Upper lobe of left lung (tissue), 6 donors: Measurements from ENCODE around the gene OR2T29. TPM values are rescaled to one million over a fixed set of nuclear protein-coding genes. Genes with fewer than 3 reads are reported as not detected.
"Not testable (repeated sequence)": the region's sequence is repeated elsewhere in the genome, so short reads cannot be mapped to it uniquely, and the experiment has no call there.

Experiments used
- ATAC-seq, 2 donors: fragments of 200-7000 bp; cut with Tn5 transposase; one replicate each; pipeline ENCODE4 v1.9.1; 2022; ENCODE audit warnings: mild to moderate bottlenecking in 2 of 2, moderate library complexity in 2 of 2; ENCODE audit not compliant: low FRiP score in 2 of 2
- DNase-seq, 2 donors: peaks; one replicate each; pipeline ENCODE4 v3.0.0-alpha.2; 2019 to 2020
- H3K27ac ChIP-seq, 4 donors: fragments of 200-600 bp; sonication (generic); one replicate each; pipeline ENCODE4 v1.5.1; 2016 to 2019
- H3K27me3 ChIP-seq, 4 donors: fragments of 200-600 bp; sonication (generic); one replicate each; pipeline ENCODE4 v1.5.1; 2017 to 2019
- H3K36me3 ChIP-seq, 4 donors: fragments of 200-600 bp; sonication (generic); one replicate each; pipeline ENCODE4 v1.5.1; 2016 to 2019
- H3K4me1 ChIP-seq, 4 donors: fragments of 200-600 bp; sonication (generic); one replicate each; pipeline ENCODE4 v1.5.1; 2018 to 2019
- H3K4me3 ChIP-seq, 4 donors: fragments of 200-600 bp; sonication (generic); one replicate each; pipeline ENCODE4 v1.5.1; 2017 to 2019; ENCODE audit warnings: mild to moderate bottlenecking in 2 of 4, moderate library complexity in 1 of 4
- H3K9me3 ChIP-seq, 4 donors: fragments of 200-600 bp; sonication (generic); one replicate each; pipeline ENCODE4 v1.5.1; 2018 to 2019
- EP300 ChIP-seq, 4 donors: sonication (generic); formaldehyde crosslinking; IDR thresholded peaks; one replicate each; pipeline ENCODE4 v1.5.1; 2017; ENCODE audit warnings: antibody characterized with exemption in 4 of 4, control low read depth in 2 of 4
- POLR2A ChIP-seq, 4 donors: fragments of 450-650 bp; IDR thresholded peaks; one replicate each; pipeline ENCODE4 v1.5.1; 2016 to 2017; ENCODE audit warnings: antibody characterized with exemption in 4 of 4, mild to moderate bottlenecking in 2 of 4
- POLR2AphosphoS5 ChIP-seq, 2 donors: sonication (generic); formaldehyde crosslinking; IDR thresholded peaks; one replicate each; pipeline ENCODE4 v1.5.1; 2017; ENCODE audit warnings: antibody characterized with exemption in 2 of 2
- WGBS, 2 donors: methylation state at CpG; one replicate each; pipeline ENCODE4 v1.1.5; 2017 to 2018; 5-methylcytosine and 5-hydroxymethylcytosine counted together
- total RNA-seq, 6 donors: library from RNA; depleted of rRNA in 4 of 6; stranded (reverse); fragments of >200 nt in 4 of 6; gene quantifications; one replicate each; pipeline versions ENCODE4 v1.1.0 to v1.2.1, GENCODE V29; 2016 to 2021
- TF ChIP-seq, protein P1 (sequence below), 6 experiments: fragments of 450-650 bp in 4 of 6; fragments of 200-600 bp in 2 of 6; sonication (generic) in 2 of 6; IDR thresholded peaks; one replicate each; pipeline ENCODE4 v1.5.1; 2016 to 2019; ENCODE audit warnings: antibody characterized with exemption in 6 of 6
- donor health status: DM: no; HTN: no; CAD: no; lungs with moderate emphysema.
- donor health status: DM: no; HTN: yes; CAD: no; lungs with severe emphysema.

OR2T29 gene, protein sequence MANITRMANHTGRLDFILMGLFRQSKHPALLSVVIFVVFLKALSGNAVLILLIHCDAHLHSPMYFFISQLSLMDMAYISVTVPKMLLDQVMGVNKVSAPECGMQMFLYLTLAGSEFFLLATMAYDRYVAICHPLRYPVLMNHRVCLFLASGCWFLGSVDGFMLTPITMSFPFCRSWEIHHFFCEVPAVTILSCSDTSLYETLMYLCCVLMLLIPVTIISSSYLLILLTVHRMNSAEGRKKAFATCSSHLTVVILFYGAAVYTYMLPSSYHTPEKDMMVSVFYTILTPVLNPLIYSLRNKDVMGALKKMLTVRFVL
- total RNA-seq = not detected

DNA sequence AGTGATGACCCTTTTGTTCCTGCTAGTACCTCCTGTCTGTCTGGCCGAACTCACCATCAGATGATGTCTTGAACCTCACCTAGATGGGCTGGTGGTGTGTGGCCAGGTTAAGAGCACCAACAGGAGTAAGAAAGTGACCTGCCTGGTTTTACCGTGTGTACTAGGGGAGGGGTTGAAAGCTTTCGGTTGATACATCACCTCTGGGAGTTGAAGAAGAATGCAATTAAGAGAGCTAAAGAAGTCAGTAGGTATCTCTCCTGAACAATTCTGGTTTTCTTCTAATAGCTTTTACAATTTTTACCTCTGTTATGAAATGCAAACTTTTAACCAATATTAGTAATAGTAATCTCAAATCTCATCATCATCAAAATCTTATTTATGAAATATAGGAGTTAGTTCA, at the start of gene OR2T29:
Gene OR2T29, minus strand, starts transcription at position 101 of the 400 bp plus-strand sequence. CDS start 3,281 bp downstream, outside the sequence.
- not testable (repeated sequence) for H3K27ac ChIP-seq, H3K4me1 ChIP-seq, H3K4me3 ChIP-seq, H3K9me3 ChIP-seq, ATAC-seq, H3K27me3 ChIP-seq, DNase-seq, H3K36me3 ChIP-seq
- 67 to 86% methylated on average over 1 to 3 of the region's 3 CpGs for WGBS, 2 donors

DNA sequence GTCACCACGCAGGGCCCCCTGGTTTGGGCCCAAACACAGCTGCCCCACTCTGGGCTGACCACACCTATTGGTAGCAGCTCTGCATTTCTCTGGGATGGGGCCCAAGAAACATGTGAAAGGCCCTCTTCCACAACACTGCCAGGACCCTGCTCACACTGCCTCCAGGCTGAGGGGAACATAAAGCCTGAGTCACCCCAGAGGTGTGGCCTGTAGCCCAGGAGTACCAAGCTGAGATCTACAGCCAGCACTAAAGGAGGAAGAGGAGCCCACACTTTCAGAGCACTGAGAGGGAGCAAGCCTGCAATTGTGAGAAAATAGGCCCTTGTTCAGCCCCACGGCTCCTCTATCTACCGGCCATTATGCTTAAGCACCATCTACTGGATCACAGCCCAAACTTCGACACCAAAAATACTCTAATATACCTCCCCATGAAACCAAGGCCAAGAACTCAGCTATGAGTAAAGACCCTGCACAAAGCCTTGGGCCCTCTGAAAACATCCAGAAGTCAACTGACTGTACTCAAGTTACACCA, 49.4 kb upstream of the OR2T29 start:
- TF ChIP-seq EP300 (IDR thresholded peaks at IDR 0.05) = no peak
- TF ChIP-seq POLR2AphosphoS5 (IDR thresholded peaks at IDR 0.05) = no peak
- TF ChIP-seq, protein P1, sequence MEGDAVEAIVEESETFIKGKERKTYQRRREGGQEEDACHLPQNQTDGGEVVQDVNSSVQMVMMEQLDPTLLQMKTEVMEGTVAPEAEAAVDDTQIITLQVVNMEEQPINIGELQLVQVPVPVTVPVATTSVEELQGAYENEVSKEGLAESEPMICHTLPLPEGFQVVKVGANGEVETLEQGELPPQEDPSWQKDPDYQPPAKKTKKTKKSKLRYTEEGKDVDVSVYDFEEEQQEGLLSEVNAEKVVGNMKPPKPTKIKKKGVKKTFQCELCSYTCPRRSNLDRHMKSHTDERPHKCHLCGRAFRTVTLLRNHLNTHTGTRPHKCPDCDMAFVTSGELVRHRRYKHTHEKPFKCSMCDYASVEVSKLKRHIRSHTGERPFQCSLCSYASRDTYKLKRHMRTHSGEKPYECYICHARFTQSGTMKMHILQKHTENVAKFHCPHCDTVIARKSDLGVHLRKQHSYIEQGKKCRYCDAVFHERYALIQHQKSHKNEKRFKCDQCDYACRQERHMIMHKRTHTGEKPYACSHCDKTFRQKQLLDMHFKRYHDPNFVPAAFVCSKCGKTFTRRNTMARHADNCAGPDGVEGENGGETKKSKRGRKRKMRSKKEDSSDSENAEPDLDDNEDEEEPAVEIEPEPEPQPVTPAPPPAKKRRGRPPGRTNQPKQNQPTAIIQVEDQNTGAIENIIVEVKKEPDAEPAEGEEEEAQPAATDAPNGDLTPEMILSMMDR (IDR thresholded peaks at IDR 0.05) = no peak
- no peak for TF ChIP-seq POLR2A (IDR thresholded peaks at IDR 0.05)
- 87 to 89% methylated on average over 2 to 4 of the region's 4 CpGs for WGBS, 2 donors
- H3K4me3 ChIP-seq = no peak overlapping the region
- no peaks in the 10 kb centered on the region for H3K9me3 ChIP-seq
- ATAC-seq = no peak
- no peaks in the 10 kb centered on the region for H3K4me1 ChIP-seq
- no peaks in the 10 kb centered on the region for H3K27me3 ChIP-seq
- H3K36me3 ChIP-seq = no peaks in the 10 kb centered on the region
- no peak overlapping the region for H3K27ac ChIP-seq
- no peak for DNase-seq

DNA sequence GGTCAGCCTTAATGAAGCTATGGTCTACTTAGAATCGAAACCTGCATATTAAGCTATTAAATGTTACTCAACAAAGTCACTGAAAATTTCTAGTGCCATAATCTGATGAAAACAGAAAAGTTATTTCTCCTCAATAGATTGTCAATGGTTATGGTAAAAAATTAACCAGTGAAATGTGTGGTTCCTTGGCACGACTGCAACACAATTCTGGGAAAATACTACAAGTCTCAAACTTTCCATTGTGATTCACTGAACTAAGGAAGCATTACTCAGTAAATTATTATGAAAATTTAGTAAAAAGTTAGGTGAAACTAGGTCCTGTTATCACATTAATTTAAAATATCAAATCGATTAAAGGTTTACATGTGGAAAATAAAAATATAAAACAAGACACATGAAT, 47.7 kb upstream of the OR2T29 start:
- WGBS, 2 donors = 46 to 49% methylated on average over 3 of the region's 3 CpGs
- H3K27ac ChIP-seq = no peak overlapping the region
- TF ChIP-seq POLR2A (IDR thresholded peaks at IDR 0.05) (no peak), POLR2AphosphoS5 (IDR thresholded peaks at IDR 0.05) (no peak), EP300 (IDR thresholded peaks at IDR 0.05) (no peak)
- TF ChIP-seq, protein P1 (IDR thresholded peaks at IDR 0.05) = no peak
- ATAC-seq = no peak
- no peaks in the 10 kb centered on the region for H3K4me1 ChIP-seq
- H3K9me3 ChIP-seq = no peaks in the 10 kb centered on the region
- no peaks in the 10 kb centered on the region for H3K36me3 ChIP-seq
- no peak for DNase-seq
- H3K4me3 ChIP-seq = no peak overlapping the region
- H3K27me3 ChIP-seq = no peaks in the 10 kb centered on the region

DNA sequence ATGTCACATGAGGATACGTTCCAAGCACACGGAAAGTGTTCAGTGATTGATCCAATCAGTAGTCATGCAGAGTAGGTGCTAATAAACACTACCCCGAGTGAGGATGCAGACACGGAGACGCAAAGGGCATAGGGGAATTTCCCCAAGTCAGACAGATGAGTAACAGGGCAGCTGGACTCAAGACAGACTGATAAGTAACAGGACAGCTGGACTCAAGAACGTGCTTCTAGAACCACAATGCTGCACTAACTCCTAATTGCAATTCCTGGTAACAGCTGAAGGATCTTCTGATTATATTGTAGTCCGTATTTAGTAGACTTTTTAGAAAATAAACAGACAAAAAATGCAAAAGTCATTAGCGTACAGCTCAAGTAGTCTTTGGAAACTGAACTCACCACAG, 36.8 kb upstream of the OR2T29 start:
- H3K27ac ChIP-seq = no peak overlapping the region
- TF ChIP-seq, protein P1 (IDR thresholded peaks at IDR 0.05) = no peak
- TF ChIP-seq POLR2AphosphoS5 (IDR thresholded peaks at IDR 0.05) = no peak
- TF ChIP-seq POLR2A (IDR thresholded peaks at IDR 0.05) = no peak
- WGBS, 2 donors = 78 to 79% methylated on average over 6 to 8 of the region's 8 CpGs
- H3K36me3 ChIP-seq = no peaks in the 10 kb centered on the region
- no peaks in the 10 kb centered on the region for H3K4me1 ChIP-seq
- no peaks in the 10 kb centered on the region for H3K27me3 ChIP-seq
- ATAC-seq (no peak), DNase-seq (no peak)
- H3K4me3 ChIP-seq = no peak overlapping the region
- H3K9me3 ChIP-seq = no peaks in the 10 kb centered on the region

DNA sequence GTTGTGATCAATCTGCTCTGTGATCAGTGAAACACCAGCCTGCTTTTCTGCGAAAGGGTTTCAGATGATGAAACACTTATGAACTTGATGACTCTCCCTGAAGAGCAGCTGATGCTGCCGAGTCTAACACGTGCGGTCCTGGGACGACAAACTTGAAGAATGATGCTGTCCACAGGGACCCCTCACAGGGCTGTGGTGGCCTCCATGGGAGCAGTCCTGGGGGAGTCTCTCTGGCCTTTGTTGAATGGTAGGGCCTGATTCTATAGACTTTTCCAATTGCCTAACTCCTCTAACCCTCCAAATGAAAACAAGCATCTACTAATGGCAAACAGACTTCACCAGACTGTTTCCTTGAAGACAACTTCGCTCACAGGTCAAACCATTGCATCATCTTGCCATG, 35.0 kb upstream of the OR2T29 start, which contains the start of gene OR2T10:
Gene OR2T10, minus strand, starts transcription at position 112 of the 400 bp plus-strand sequence. CDS start 3,932 bp downstream, outside the sequence.
- DNase-seq = no peak
- 86 to 87% methylated on average over 2 to 6 of the region's 6 CpGs for WGBS, 2 donors
- Histone ChIP-seq H3K27me3 (no peaks in the 10 kb centered on the region), H3K36me3 (no peaks in the 10 kb centered on the region), H3K27ac (no peak within 1 kb of the TSS), H3K9me3 (no peaks in the 10 kb centered on the region), H3K4me3 (no peak within 1 kb of the TSS), H3K4me1 (no peaks in the 10 kb centered on the region)
- TF ChIP-seq, protein P1 (IDR thresholded peaks at IDR 0.05) = no peak
- TF ChIP-seq EP300 (IDR thresholded peaks at IDR 0.05) = no peak
- TF ChIP-seq POLR2A (IDR thresholded peaks at IDR 0.05) = no peak
- TF ChIP-seq POLR2AphosphoS5 (IDR thresholded peaks at IDR 0.05) = no peak
- ATAC-seq = no peak
